ENCODE measurements around the gene C9orf152.

DNA sequence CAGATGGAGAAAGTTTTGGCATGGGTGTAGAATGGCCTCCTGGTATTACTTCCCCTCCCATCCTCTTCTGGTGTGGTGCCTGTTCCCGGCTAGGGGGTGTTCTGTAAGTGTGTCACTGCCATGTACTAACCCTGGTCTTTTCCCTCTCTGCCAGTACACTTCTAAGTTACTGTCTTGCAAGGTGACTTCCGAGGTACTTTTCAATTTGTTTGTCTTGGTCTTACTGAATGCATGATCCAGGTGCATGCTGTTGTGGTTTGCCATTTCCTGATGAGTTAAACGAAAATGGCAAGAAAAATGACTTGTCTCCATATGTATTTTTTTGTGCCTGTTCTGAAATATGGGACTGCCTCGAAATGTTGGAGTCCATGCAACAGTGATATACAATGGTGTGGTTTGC, 46.0 kb downstream of the C9orf152 start:
- TF ChIP-seq, protein P1, sequence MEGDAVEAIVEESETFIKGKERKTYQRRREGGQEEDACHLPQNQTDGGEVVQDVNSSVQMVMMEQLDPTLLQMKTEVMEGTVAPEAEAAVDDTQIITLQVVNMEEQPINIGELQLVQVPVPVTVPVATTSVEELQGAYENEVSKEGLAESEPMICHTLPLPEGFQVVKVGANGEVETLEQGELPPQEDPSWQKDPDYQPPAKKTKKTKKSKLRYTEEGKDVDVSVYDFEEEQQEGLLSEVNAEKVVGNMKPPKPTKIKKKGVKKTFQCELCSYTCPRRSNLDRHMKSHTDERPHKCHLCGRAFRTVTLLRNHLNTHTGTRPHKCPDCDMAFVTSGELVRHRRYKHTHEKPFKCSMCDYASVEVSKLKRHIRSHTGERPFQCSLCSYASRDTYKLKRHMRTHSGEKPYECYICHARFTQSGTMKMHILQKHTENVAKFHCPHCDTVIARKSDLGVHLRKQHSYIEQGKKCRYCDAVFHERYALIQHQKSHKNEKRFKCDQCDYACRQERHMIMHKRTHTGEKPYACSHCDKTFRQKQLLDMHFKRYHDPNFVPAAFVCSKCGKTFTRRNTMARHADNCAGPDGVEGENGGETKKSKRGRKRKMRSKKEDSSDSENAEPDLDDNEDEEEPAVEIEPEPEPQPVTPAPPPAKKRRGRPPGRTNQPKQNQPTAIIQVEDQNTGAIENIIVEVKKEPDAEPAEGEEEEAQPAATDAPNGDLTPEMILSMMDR (conservative IDR thresholded peaks at IDR 0.05; ENCODE audit: low read length), result no peak
- TF ChIP-seq EZH2phosphoT487 (IDR thresholded peaks at IDR 0.05; ENCODE audit: borderline replicate concordance), result no peak

All from Loucy (cell line).